GM19372 (cell line): Measurements from ENCODE around the gene WNK3.

Experiments used
- ATAC-seq: cut with Tn5 transposase; IDR thresholded peaks from one replicate; pipeline ENCODE4 v1.9.1; 2021; ENCODE audit warnings: mild to moderate bottlenecking, low read depth, moderate library complexity; ENCODE audit not compliant: unreplicated experiment

Gene WNK3

DNA sequence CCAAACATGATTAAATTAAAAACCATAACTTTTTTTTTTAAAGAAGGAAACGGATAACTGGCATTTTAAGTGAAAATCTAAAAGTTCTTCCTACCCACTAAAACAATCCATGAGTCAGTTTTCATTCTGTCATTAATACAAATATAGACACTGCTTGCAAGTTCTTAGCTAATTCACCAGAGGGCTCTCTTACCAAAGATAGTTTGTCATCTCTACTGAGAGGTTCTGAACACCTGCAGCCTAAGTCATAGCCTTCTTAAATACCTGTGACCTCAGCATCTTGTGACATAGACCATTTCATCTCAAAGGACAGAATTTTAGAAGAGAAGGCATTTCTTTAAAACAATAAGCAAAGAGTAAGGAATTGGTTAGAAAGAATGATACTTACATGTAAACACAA lies 109.5 kb downstream of the WNK3 start:
- ATAC-seq = no peak

DNA sequence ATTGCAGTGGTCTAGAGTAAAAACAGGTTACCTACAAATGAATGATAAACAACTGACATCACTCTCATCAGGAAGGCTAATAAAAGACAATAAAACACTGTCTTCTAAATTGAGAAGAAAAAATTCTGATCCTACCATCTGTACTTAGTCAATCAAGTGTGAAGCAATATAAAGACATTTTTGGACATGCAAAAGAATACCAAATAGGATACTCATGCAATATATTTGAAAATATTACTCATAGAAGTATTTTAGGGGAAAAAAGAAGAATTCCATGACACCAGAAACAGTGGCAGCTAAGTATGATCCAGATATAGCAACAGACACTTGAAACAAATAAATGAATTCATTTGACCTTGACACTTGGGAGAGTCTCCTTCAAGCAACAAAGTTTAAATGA lies 111.0 kb downstream of the WNK3 start:
- no peak for ATAC-seq

DNA sequence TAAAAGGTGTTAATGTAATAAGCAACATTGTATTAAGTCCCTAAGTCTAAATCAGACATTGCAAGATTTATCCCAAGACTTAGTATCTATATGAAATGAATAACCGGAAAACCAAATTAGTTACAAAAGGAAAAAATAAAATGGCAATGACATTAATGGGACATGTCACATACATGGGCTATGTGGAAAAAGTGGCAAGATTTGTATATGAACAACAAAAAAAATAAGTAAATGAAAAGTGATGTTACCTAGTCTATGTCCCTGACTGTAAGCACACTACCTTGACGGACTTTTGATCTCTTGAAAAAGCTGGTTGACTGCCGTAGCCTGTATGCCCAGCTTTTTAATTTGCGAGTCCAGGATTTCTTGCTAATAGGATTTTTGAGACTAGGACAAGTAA lies 119.3 kb downstream of the WNK3 start:
- ATAC-seq = no peak

GRCh38 chrX:54237014-54237413 lies 120.8 kb downstream of the WNK3 start:
- no peak for ATAC-seq

DNA sequence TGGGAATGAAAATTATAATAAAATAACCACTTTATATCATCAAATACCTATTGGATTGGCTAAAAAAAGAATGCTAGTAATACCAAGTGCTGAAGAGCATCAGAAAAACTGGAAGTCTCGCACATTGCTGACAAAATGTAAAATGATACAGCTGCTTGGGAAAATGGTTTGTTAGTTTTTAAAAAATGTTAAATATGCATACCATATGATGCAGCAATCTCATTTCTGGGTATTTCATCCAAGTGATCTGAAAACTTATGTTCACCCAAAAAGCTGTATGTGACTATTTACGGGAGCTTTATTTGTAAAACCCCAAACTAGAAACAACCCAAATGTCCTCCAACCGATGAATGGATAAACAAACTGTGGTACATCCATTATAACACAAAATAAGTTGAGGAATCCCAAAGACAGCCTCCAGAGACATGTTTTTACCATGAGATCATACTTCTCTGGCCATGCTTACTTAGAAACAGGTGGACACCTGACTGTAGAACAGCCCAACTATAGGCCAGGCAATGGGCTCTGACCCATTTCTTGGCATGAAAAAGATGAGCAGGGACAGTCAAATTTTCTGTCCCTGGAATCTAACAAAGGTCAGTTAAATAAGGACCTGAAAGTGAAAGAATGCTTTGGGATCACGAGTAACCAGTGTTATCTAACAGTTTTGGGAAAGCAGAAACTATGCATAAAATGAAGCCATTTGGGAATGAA lies 127.3 kb downstream of the WNK3 start:
- no peak for ATAC-seq

DNA sequence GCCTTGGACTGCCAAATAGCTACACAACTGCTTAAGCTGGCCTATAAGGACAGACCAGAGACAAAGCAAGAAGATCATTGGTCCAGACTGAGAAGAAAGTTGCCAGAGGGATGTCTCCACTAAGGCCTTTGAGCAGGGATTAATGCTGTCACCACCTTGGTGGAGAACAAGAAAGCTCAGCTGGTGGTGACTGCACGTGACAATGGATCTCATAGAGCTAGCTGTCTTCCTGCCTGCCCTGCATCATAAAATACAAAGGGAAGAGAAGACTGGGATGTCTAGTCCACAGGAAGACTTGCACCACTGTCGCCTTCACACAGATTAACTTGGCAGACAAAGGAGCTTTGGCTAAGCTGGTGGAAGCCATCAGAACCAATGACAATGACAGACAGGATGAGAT lies 134.3 kb downstream of the WNK3 start:
- no peak for ATAC-seq

DNA sequence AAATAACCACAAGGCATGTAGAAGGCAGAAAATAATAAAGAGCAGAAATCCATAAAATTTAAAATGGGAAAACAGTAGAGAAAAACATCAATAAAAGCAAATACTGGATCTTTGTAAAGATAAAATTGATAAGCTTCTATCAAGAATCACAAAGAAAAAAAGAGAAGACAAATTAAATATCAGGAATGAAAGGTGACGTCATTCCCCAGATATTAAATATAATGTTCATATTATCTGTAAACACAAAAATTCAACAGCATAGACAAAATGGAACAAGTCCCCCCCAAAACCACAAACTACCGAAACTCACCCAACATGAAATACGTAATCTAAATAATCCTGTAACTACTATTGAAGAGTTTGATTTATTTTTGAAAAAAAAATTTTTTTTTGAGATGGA lies 144.2 kb downstream of the WNK3 start:
- no peak for ATAC-seq

DNA sequence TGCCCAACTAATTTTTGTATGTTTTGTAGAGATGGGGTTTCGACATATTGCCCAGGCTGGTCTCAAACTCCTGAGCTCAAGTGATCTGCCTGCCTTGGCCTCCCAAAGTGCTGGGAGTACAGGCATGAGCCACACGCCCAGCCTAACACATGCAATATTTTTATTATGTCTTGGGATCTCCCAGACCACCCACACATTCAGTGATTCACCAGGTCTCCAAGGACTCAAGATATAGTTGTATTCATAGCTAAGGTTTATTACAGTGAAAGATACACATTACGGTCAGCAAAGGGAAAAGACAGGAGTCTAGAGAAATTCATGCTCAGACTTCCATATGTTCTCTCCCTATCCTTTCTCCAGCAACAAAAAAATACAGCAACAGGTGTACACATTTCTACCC lies 149.3 kb downstream of the WNK3 start:
- no peak for ATAC-seq

DNA sequence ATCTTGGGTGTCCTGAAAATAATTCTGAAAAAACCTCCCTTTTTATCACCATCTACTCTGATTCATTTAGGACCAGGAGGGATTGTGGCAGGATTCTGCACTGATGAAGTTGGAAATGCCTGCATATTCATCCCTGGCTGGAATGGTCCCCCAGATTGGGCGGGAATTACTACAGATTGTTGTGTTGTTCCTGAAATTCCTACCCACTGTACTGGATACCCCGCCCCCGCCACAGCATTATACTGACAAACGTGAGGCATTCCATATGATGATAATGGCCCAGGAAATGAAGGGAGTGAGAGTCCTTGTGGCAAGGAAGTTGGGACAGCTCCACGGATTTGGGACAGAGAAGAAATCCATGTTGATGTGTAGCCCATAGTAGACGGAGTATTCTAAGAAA lies 159.6 kb downstream of the WNK3 start:
- no peak for ATAC-seq

GRCh38 chrX:54194982-54195588 lies 162.8 kb downstream of the WNK3 start:
- ATAC-seq = no peak

GRCh38 chrX:54193085-54193821 lies 164.6 kb downstream of the WNK3 start:
- no peak for ATAC-seq

GRCh38 chrX:54184474-54184873 lies 173.4 kb downstream of the WNK3 start:
- no peak for ATAC-seq

GRCh38 chrX:54182864-54183613 lies 174.8 kb downstream of the WNK3 start, which contains the start of gene FAM120C:
TSS of gene FAM120C (minus strand) at chrX:54183254. CDS start at chrX:54183198, 56 bp downstream.
- peak; percentile 55 for ATAC-seq

GRCh38 chrX:54182194-54182863 lies 175.5 kb downstream of the WNK3 start:
- peak; percentile 49 for ATAC-seq

DNA sequence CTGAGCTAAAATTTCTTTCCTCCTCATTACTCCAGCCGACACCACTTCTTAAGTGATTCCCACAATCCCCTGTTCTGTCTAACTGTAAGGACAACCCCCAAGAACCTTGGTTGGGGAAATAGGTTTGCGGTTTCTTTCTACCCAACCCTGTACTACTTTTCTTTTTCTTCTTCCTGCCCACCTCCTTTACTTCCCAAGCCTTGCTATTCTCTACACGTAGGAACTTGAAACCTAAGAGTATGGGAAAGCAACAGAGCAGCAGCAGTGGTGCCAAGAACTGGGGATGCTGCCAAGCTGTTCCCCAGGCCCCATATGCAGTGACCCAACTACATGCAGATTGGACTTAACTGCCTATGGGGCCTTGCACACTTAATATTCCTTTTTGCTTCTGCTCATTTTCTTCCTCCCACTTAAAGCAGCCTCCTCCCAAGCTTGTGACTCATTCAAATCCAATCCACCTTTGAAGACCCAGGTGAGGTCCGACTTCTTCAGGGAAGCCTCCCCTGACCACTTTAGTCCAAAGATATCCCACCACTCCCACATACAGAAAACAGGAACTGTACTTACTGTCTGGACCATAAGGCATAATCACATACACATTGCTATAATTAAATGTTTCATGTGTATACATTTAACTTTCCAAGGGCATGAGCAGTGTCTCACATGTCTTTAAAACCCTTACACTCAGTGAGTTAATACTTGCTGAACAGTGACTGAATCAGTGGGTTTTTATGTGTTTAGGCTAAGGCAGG lies 176.5 kb downstream of the WNK3 start:
- no peak for ATAC-seq

GRCh38 chrX:54180403-54180802 lies 177.4 kb downstream of the WNK3 start:
- no peak for ATAC-seq

GRCh38 chrX:54178100-54178940 lies 179.5 kb downstream of the WNK3 start:
- no peak for ATAC-seq

DNA sequence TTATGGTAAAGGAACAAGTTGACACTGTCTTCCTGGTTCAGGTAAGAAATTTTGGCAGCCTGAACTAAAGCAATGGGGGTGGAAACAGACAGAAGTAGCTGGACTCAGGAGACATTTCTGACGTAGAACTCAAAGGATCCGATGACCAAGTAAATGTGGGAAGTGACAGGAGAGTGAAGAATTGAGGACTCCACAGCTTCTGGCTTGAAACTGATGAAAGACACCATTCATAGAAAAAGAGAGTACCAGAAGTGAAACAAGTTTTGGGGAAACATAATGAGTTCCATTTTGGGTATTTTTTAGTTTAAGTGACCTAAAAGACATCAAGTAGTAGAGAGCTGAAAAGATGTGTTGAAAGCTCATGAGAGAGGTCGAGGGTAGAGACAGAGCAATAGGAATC lies 180.5 kb downstream of the WNK3 start:
- no peak for ATAC-seq

DNA sequence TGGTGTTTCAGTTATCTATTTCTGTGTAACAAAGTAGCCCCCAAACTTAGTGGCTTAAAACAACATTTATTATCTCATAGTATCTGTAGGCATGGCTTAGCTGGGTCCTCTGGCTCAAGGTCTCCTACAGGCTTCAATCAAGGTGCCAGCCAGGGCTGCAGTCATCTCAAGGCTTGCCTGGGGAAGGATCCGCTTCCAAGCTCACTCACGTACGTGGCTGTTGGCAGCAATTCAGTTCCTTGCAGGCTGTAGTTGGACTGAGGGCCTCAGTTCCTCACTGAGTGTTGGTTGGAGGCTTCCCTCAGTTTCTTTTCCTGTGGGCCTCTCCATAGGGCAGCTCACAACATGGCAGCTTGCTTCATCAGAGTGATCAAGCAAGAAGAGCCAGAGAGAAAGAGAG lies 184.1 kb downstream of the WNK3 start:
- no peak for ATAC-seq
